ENCODE measurements around the gene CEP72.
"Not testable (repeated sequence)": the region's sequence is repeated elsewhere in the genome, so short reads cannot be mapped to it uniquely, and the experiment has no call there.

GRCh38 chr5:688348-689010 is 76.3 kb downstream of the CEP72 start:
- TF ChIP-seq CTCF (IDR thresholded peaks at IDR 0.05; ENCODE audit: insufficient read depth, low read depth, low read length); EZH2 (IDR thresholded peaks at IDR 0.05; ENCODE audit: insufficient read depth, low read length): not testable (repeated sequence)

Data from astrocyte (in vitro differentiated cells and primary cell).